Panc1 (cell line): ENCODE results near the gene ERLEC1. TPM values are rescaled to one million over a fixed set of nuclear protein-coding genes. Genes with fewer than 3 reads are reported as not detected.

Experiments used
- ATAC-seq: fragments of 200-7000 bp; cut with Tn5 transposase; 2 replicates; pipeline ENCODE4 v1.9.1; 2020; ENCODE audit warnings: mild to moderate bottlenecking, moderate library complexity
- BruUV-seq: library from RNA; stranded (reverse); fragments of 400-500 nt; replicated peaks from 2 replicates; lab custom pipeline; 2021; lab: Mats Ljungman, UMichigan
- CTCF ChIA-PET: fragments of 300-600 bp; sonication (Branson Sonifier 250); formaldehyde crosslinking; loops from one replicate; lab custom pipeline; 2022; ENCODE audit warnings: antibody characterized with exemption; lab: Charles Lee
- POLR2A ChIA-PET: fragments of 300-600 bp; sonication (Branson Sonifier 250); formaldehyde crosslinking; loops from one replicate; lab custom pipeline; 2022; ENCODE audit warnings: antibody characterized with exemption; lab: Charles Lee
- DNase-seq: peaks from one replicate; pipeline ENCODE4 v3.0.0-alpha.2; 2010; ENCODE audit warnings: low read depth, low spot score
- H3K27ac ChIP-seq: 2 replicates; pipeline ENCODE4 v1.5.1; 2011; ENCODE audit warnings: mild to moderate bottlenecking, low read length, inconsistent platforms
- H3K27me3 ChIP-seq: fragments of 200-500 bp; sonication (Bioruptor generic); 2 replicates; pipeline ENCODE4 v1.6.0; 2014; ENCODE audit warnings: low read length, inconsistent platforms; ENCODE audit not compliant: control insufficient read depth, insufficient read depth
- H3K36me3 ChIP-seq: fragments of 200-500 bp; sonication (Bioruptor generic); 2 replicates; pipeline ENCODE4 v1.5.1; 2014; ENCODE audit warnings: inconsistent platforms, mild to moderate bottlenecking, low read length, moderate library complexity; ENCODE audit not compliant: control insufficient read depth, insufficient read depth
- H3K4me1 ChIP-seq: 2 replicates; pipeline ENCODE4 v1.5.1; 2011; ENCODE audit warnings: inconsistent platforms, mild to moderate bottlenecking, low read length, moderate library complexity; ENCODE audit not compliant: control insufficient read depth, insufficient read depth
- H3K4me3 ChIP-seq, 2 experiments: 2 replicates each; pipeline ENCODE4 v1.5.1; 2011 to 2012; ENCODE audit warnings: low read depth in 2 of 2, low read length in 2 of 2, mild to moderate bottlenecking in 2 of 2, inconsistent platforms in 1 of 2, moderate library complexity in 1 of 2
- H3K9me3 ChIP-seq: fragments of 200-500 bp; sonication (Bioruptor generic); 2 replicates; pipeline ENCODE4 v1.5.1; 2014; ENCODE audit warnings: low read depth, mild to moderate bottlenecking, inconsistent platforms, low read length, moderate library complexity; ENCODE audit not compliant: control insufficient read depth, insufficient read depth
- CTCF ChIP-seq: fragments of 450-650 bp; IDR thresholded peaks from 2 replicates; pipeline ENCODE4 v1.5.1; 2017; ENCODE audit warnings: mild to moderate bottlenecking
- POLR2AphosphoS5 ChIP-seq: IDR thresholded peaks from 2 replicates; pipeline ENCODE4 v1.6.1; 2012; ENCODE audit warnings: mild to moderate bottlenecking, low read depth, low read length, moderate library complexity
- REST ChIP-seq, 2 experiments: IDR thresholded peaks; 2 replicates each; pipeline ENCODE4 v1.6.1; 2011 to 2012; ENCODE audit warnings: low read depth in 2 of 2, control low read depth in 1 of 2, low read length in 1 of 2, mild to moderate bottlenecking in 1 of 2, moderate library complexity in 1 of 2; ENCODE audit not compliant: insufficient read depth in 1 of 2
- SIN3A ChIP-seq: IDR thresholded peaks from 2 replicates; pipeline ENCODE4 v1.6.1; 2012; ENCODE audit warnings: low read depth, mild to moderate bottlenecking, low read length, moderate library complexity, borderline replicate concordance; ENCODE audit not compliant: insufficient read depth
- TCF7L2 ChIP-seq: IDR thresholded peaks from 2 replicates; pipeline ENCODE4 v1.6.1; 2011; ENCODE audit warnings: mild to moderate bottlenecking, low read depth, low read length, inconsistent platforms
- in situ Hi-C: cut with HindIII; loops from 2 replicates; pipeline ENCODE4 v1.10.0; 2016; ENCODE audit warnings: low sequenced_read_pairs, low pct_unique_long_range_greater_than_20kb
- intact Hi-C: fragments of 100-400 bp; cut with micrococcal nuclease; formaldehyde crosslinking; loops from one replicate; pipeline ENCODE4 v1.10.0; 2022; ENCODE audit not compliant: unreplicated experiment
- total RNA-seq: library from RNA; stranded (reverse); gene quantifications from one replicate; pipeline ENCODE4 v1.2.1, GENCODE V29; 2021; ENCODE audit not compliant: unreplicated experiment

Gene ERLEC1
- total RNA-seq, 1 experiment from 2014 or later = 43.9 TPM

DNA sequence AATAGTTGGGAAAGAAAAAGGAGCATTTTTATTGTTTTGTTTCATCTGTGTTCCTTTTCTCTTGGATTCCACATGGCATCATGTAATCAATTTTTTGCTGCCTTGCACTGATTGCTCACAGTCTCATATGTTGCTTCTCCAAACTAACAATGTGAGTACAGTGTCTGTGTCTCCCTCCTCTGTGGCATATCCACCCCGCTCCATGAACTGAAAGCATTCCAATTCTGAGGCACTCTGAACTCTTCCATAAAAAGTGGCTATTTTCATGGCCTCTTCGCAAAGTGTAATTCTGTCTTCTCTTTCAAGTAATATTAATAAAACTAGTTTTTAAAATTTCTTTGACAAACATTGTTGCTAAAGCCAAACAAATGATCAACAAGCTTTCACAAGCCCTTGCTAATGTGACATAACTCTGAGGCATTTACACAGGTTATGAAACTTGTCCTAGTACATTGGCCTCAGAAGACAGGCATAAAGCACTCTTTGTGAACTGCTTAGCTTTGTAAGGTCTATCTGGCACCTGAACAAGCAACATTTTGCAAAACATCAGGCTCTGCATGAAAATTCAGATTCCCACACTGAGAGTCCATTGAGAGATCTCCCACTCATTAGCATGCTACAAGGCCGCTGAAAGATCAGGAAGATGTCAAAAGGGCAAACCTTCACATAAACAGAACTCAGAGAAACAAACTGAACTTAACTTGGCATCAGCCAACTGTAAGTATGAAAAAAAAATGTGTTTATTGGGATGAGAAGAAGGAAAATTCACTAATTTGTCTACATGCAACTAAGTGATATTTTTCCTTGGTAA, 39.9 kb downstream of the ERLEC1 start:
- no peak for DNase-seq
- Histone ChIP-seq H3K9me3 (no peaks in the 10 kb centered on the region), H3K36me3 (no peaks in the 10 kb centered on the region), H3K4me1 (no peaks in the 10 kb centered on the region), H3K27me3 (no peaks in the 10 kb centered on the region), H3K27ac (no peak overlapping the region), H3K4me3 (no peak overlapping the region)
- in situ Hi-C loops (no loop called here), intact Hi-C loops (no loop called here)
- TF ChIP-seq SIN3A (no peak), CTCF (no peak), TCF7L2 (no peak)
- no TSS peak for BruUV-seq
- no peak for ATAC-seq
- ChIA-PET POLR2A (no interaction called here), CTCF (no interaction called here)

DNA sequence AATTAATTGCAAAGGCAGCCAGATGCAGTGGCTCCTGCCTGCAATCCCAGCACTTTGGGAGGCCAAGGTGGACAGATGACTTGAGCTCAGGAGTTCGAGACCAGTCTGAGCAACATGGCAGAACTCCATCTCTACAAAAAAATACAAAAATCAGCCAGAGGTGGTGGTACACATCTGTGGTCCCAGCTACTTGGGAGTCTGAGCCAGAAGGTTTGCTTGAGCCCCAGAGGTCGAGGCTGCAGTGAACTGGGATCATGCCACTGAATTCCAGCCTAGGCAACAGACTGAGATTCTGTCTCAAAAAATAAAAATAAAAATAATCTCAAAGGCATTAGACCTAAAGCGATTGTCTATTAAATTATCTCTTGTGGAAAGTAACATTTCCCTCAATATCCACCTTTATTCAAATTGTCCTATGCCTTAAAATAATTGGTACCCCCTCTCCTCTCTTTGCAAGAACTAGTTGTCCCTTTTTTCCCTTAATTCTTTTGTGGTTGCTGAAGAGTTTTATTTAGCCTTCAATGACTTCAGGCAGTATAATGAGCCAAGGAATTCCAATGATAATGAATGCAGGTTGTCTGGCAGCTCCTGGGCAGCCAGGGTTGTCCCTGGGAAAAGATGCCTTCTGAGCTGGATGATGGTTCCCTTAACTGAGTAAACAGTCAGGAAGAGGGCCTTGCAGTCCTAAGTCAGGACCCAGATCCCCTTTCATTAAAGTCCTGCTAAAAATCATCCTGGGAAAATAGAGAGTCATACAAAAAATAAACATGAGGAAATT, 40.7 kb downstream of the ERLEC1 start:
- no peak overlapping the region for H3K27ac ChIP-seq
- intact Hi-C loops (no loop called here), in situ Hi-C loops (no loop called here)
- no peak for TF ChIP-seq CTCF
- no peak for TF ChIP-seq TCF7L2
- TF ChIP-seq SIN3A = no peak
- TF ChIP-seq POLR2AphosphoS5 = no peak
- TF ChIP-seq REST (IDR thresholded peaks at IDR 0.05; ENCODE audit: insufficient read depth in 1 of 2, low read depth in 2 of 2, low read length in 1 of 2) = no peak
- H3K27me3 ChIP-seq = no peaks in the 10 kb centered on the region
- DNase-seq (no peak), ATAC-seq (no peak)
- POLR2A ChIA-PET = no interaction called here
- H3K36me3 ChIP-seq = no peaks in the 10 kb centered on the region
- no TSS peak for BruUV-seq
- CTCF ChIA-PET = no interaction called here
- H3K9me3 ChIP-seq = no peaks in the 10 kb centered on the region
- H3K4me3 ChIP-seq = no peak overlapping the region
- no peaks in the 10 kb centered on the region for H3K4me1 ChIP-seq
